Stromal cell of bone marrow (primary cell): ENCODE measurements around the gene COTL1.

ENCODE experiments used
- DNase-seq: peaks from one replicate; pipeline ENCODE4 v3.0.0-alpha.2; 2012; ENCODE audit warnings: low read depth

COTL1 gene

GRCh38 chr16:84596161-84596560, 21.7 kb downstream of the COTL1 start:
- no peak for DNase-seq

GRCh38 chr16:84595052-84595481, 22.8 kb downstream of the COTL1 start:
- no peak for DNase-seq

- no peak for DNase-seq
Observed at GRCh38 chr16:84594725-84595038, 23.2 kb downstream of the COTL1 start.

GRCh38 chr16:84593825-84594724, 23.8 kb downstream of the COTL1 start:
- DNase-seq = no peak

GRCh38 chr16:84592718-84593117, 25.2 kb downstream of the COTL1 start:
- no peak for DNase-seq

GRCh38 chr16:84589975-84590719, 27.7 kb downstream of the COTL1 start:
- DNase-seq = no peak

GRCh38 chr16:84588991-84589390, 28.9 kb downstream of the COTL1 start:
- no peak for DNase-seq

GRCh38 chr16:84585886-84586285, 32.0 kb downstream of the COTL1 start:
- no peak for DNase-seq

GRCh38 chr16:84585467-84585866, 32.4 kb downstream of the COTL1 start:
- no peak for DNase-seq

- no peak for DNase-seq
Observed at GRCh38 chr16:84584678-84585077, 33.2 kb downstream of the COTL1 start.

GRCh38 chr16:84583995-84584394, 33.9 kb downstream of the COTL1 start:
- DNase-seq = no peak

- peak; percentile 55 for DNase-seq
Observed at GRCh38 chr16:84582958-84583516, 34.8 kb downstream of the COTL1 start.

- DNase-seq = no peak
Observed at GRCh38 chr16:84581158-84581557, 36.7 kb downstream of the COTL1 start.

GRCh38 chr16:84579936-84580335, 37.9 kb downstream of the COTL1 start:
- no peak for DNase-seq

- no peak for DNase-seq
Observed at GRCh38 chr16:84578538-84579126, 39.2 kb downstream of the COTL1 start.

- no peak for DNase-seq
Observed at GRCh38 chr16:84577034-84577803, 40.7 kb downstream of the COTL1 start.

GRCh38 chr16:84575914-84576313, 42.0 kb downstream of the COTL1 start:
- DNase-seq = no peak

- DNase-seq = no peak
Observed at GRCh38 chr16:84574191-84574590, 43.7 kb downstream of the COTL1 start.

GRCh38 chr16:84572096-84572495, 45.8 kb downstream of the COTL1 start:
- no peak for DNase-seq

GRCh38 chr16:84571506-84571905, 46.4 kb downstream of the COTL1 start:
- no peak for DNase-seq

GRCh38 chr16:84570739-84571403, 47.0 kb downstream of the COTL1 start:
- DNase-seq = no peak
